NT2/D1 (cell line): ENCODE measurements around the gene CCDC126.

Experiments
- YY1 ChIP-seq: IDR thresholded peaks from 2 replicates; pipeline ENCODE4 v1.6.1; 2011; ENCODE audit not compliant: insufficient read length, insufficient read depth
- ZNF274 ChIP-seq: IDR thresholded peaks from 2 replicates; pipeline ENCODE4 v1.6.1; 2011; ENCODE audit warnings: mild to moderate bottlenecking, low read depth, low read length

GRCh38 chr7:23598296-23598695 lies 1.1 kb downstream of the CCDC126 start:
- TF ChIP-seq YY1 (no peak), ZNF274 (no peak)
